Suprapubic skin (tissue), 4 donors: ENCODE results near the gene PLXNA4.
"Not testable (repeated sequence)": the region's sequence is repeated elsewhere in the genome, so short reads cannot be mapped to it uniquely, and the experiment has no call there.

Experiments
- POLR2A ChIP-seq, 2 donors: fragments of 450-650 bp; IDR thresholded peaks; one replicate each; pipeline ENCODE4 v1.6.1; 2017; ENCODE audit warnings: antibody characterized with exemption in 2 of 2, mild to moderate bottlenecking in 2 of 2, moderate library complexity in 2 of 2
- POLR2AphosphoS5 ChIP-seq, 3 donors: sonication (generic); formaldehyde crosslinking; IDR thresholded peaks; one replicate each; pipeline ENCODE4 v1.6.1; 2017; ENCODE audit warnings: antibody characterized with exemption in 3 of 3
- TF ChIP-seq, protein P1 (sequence below), 2 donors: fragments of 200-600 bp in 1 of 2; fragments of 450-650 bp in 1 of 2; sonication (generic) in 1 of 2; IDR thresholded peaks; one replicate each; pipeline ENCODE4 v1.5.1; 2016 to 2019; ENCODE audit warnings: antibody characterized with exemption in 2 of 2, mild to moderate bottlenecking in 1 of 2, moderate library complexity in 1 of 2

DNA sequence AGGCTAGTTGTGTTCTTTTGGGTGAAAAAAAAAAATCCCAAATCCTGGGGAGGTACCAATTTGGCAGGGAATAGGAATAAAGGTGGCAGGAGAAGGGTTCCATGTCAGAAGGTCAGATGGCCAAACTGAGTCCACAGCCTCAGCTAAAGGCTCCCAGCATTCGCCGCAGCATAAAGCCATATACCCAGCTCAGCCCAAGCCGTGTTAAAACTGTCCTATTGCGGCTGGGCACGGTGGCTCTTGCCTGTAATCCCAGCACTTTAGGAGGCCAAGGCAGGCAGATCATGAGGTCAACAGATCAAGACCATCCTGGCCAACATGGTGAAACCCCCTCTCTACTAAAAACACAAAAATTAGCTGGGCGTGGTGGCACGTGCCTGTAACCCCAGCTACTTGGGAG, 410.6 kb downstream of the PLXNA4 start:
- TF ChIP-seq, protein P1, sequence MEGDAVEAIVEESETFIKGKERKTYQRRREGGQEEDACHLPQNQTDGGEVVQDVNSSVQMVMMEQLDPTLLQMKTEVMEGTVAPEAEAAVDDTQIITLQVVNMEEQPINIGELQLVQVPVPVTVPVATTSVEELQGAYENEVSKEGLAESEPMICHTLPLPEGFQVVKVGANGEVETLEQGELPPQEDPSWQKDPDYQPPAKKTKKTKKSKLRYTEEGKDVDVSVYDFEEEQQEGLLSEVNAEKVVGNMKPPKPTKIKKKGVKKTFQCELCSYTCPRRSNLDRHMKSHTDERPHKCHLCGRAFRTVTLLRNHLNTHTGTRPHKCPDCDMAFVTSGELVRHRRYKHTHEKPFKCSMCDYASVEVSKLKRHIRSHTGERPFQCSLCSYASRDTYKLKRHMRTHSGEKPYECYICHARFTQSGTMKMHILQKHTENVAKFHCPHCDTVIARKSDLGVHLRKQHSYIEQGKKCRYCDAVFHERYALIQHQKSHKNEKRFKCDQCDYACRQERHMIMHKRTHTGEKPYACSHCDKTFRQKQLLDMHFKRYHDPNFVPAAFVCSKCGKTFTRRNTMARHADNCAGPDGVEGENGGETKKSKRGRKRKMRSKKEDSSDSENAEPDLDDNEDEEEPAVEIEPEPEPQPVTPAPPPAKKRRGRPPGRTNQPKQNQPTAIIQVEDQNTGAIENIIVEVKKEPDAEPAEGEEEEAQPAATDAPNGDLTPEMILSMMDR (IDR thresholded peaks at IDR 0.05), result not testable (repeated sequence)
- TF ChIP-seq POLR2AphosphoS5, POLR2A (IDR thresholded peaks at IDR 0.05): not testable (repeated sequence)
